Measurements from ENCODE around the gene METTL15. TPM values are rescaled to one million over a fixed set of nuclear protein-coding genes. Genes with fewer than 3 reads are reported as not detected.

The METTL15 gene, protein sequence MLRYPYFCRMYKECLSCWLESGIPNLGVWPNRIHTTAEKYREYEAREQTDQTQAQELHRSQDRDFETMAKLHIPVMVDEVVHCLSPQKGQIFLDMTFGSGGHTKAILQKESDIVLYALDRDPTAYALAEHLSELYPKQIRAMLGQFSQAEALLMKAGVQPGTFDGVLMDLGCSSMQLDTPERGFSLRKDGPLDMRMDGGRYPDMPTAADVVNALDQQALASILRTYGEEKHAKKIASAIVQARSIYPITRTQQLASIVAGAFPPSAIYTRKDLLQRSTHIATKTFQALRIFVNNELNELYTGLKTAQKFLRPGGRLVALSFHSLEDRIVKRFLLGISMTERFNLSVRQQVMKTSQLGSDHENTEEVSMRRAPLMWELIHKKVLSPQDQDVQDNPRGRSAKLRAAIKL
- total RNA-seq: 14.0 and 17.8 TPM in 2 replicates

DNA sequence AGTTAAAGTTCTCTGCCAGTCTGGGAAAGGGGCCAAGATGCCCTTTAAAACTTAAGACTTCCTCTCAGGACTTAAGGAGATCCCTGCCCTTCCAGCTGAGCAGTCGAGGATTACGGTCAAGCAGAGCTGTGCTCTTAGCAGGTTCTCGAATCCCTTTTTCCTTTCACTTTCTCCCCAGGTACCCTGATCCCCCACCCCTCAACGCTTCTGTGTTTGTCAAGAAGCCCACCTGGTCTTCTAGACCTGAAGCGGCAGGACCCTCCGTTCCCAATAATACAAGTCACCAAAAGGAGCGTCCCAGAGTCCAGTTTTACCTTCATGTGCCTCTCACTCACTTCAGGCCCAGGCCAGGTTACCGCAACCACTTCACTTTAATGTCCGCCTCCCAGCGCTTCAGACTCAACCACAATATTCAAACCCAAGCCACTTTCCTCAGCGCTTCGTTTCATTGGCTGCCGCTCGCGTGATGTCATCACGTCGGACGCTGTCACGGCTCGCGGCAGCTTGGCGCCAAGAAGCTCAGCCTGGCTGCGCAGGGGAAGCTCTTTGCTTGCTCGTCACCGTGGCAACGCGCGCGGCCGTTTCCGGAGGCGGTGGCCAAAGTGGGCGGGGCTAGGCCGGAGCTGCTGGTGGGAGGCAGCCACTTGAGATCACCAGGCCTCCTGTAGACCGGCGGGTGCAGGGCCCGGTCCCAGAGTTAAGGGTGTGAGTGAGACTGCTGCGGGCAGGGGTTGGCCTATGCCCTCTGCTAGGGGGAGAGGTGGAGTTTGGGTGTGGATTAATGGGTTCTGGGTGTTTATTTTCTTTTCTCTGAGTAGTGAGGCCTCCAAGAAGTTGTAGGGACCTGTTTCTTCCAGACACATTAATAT is at the start of gene METTL15, which contains the start of gene KIF18A:
TSS of gene METTL15 (plus strand) at position 639 of the 869 bp plus-strand sequence. CDS start 4,947 bp downstream, outside the sequence.
TSS of gene KIF18A (minus strand) at position 407 of the 869 bp plus-strand sequence. CDS start 10,209 bp downstream, outside the sequence.

Small RNA genes lying within 50 kb of the gene (small RNA-seq; reads per million reads assigned to genes)
- gene AC023206.1: not detected

Other genes starting within 250 kb of the METTL15 start
- gene KIF18A, start 232 bp upstream of the METTL15 start, total RNA-seq: 8.5 and 12.8 TPM in 2 replicates

Data from vein endothelial cell (primary cell).